Stimulated activated memory B cell treated with anti-CD40 and anti-IgM and Interleukin-4, amounts not matched to agents 10 μg/mL and 1 μg/mL and 100 μg/mL, for 72 hours (primary cell): ENCODE data around the gene CLIC4.

Source experiments
- ATAC-seq: fragments of 150-1000 bp; cut with Tn5 transposase; 2 replicates; pipeline ENCODE4 v1.10.0; 2021
- H3K27ac Mint-ChIP-seq: one replicate; pipeline ENCODE4 v1.8.0; 2022; ENCODE audit warnings: mild to moderate bottlenecking, mixed read lengths
- H3K27me3 Mint-ChIP-seq: one replicate; pipeline ENCODE4 v1.8.0; 2022; ENCODE audit warnings: mixed read lengths
- H3K36me3 Mint-ChIP-seq: one replicate; pipeline ENCODE4 v1.8.0; 2022; ENCODE audit warnings: mixed read lengths
- H3K4me1 Mint-ChIP-seq: one replicate; pipeline ENCODE4 v1.8.0; 2022; ENCODE audit warnings: mixed read lengths
- H3K4me3 Mint-ChIP-seq: one replicate; pipeline ENCODE4 v1.8.0; 2022; ENCODE audit warnings: mild to moderate bottlenecking, moderate library complexity, mixed read lengths
- H3K9me3 Mint-ChIP-seq: one replicate; pipeline ENCODE4 v1.8.0; 2022; ENCODE audit warnings: mixed read lengths

Gene CLIC4

DNA sequence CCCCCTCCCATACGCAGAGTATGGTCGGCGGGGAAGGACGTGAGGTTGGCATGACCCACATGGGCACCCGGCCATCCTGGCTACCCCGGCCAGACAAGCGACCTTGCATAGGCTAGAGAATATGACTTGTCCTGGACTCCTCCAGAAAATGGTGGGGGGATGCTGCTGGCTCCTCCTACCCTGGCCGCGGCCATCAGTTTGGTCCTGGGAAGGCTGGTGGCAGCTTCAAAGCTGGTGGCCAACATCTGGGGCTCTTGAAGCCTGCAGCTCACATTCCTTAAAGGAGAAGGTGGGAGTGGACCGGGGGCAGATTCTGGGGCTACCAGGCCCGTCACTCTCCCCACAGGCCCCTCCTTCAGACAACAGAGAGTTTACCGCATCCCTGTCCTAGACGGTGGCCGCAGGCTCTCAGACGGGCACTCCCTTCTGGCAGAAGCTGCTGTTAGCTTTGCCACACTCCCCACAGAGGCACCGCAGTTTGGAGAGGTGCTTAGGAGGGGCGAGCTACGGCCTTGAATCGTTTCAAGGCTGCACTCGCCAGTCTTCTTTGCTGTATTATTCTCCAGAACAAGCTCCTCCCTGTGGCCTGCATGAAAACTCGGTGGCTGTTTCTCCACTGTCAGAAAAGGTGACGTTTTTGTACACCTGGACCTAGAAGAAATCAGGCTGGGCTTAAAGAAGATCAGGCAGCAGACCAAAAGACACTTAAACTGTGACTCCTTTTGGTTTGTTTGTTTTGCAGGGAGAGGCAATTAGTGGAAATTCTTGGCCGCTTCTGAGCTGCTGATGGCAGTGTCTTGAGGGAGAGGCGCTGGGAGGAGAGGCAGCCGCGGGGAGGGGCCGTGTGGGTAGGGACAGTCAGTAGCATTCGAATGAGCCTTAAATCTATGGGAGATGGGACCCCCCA, 116.8 kb downstream of the CLIC4 start:
- H3K27me3 Mint-ChIP-seq = peaks cover 50% of the 10 kb centered on the region
- no peak overlapping the region for H3K4me3 Mint-ChIP-seq
- no peak for ATAC-seq
- H3K9me3 Mint-ChIP-seq = no peaks in the 10 kb centered on the region
- peaks cover 19% of the 10 kb centered on the region for H3K4me1 Mint-ChIP-seq
- H3K27ac Mint-ChIP-seq = no peak overlapping the region
- no peaks in the 10 kb centered on the region for H3K36me3 Mint-ChIP-seq

DNA sequence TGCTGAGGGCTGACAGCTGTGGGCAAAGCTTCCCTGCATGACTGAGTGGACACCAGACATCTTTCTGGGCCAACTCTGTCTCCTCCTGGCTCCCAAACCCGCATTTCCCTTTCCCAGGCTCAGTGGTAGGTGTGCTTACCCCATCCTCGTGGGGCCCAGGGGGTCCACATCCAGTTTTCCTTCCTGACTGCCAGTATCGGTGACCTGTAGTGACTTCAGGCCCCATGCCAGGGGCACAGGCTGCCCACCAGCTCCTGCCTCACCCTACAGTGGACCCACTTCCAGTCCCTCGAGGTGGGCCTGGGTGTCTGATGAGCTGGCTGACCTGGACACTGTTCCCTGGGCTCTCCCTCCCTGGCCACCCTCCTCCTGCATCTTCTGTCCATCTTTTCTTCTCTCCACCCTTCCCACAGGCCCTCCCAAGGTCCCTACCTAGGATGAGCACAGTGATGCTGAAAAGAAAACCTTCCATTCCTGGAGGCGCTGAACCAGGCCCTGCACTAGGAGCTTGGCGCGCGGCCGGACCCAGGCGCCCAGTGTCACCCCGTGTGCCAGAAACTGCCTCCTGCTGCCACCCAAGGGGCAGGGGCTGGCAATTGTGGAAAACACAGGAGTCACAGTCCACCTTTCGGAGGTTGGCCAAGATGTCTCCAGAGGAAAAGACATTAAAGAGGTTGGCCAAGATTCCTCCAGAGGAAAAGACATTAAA, 117.7 kb downstream of the CLIC4 start:
- Mint-ChIP-seq H3K27ac (no peak overlapping the region), H3K36me3 (no peaks in the 10 kb centered on the region), H3K4me3 (no peak overlapping the region), H3K9me3 (no peaks in the 10 kb centered on the region), H3K4me1 (peaks cover 22% of the 10 kb centered on the region), H3K27me3 (peaks cover 58% of the 10 kb centered on the region)
- ATAC-seq = no peak

- no peak overlapping the region for H3K4me3 Mint-ChIP-seq
- H3K27me3 Mint-ChIP-seq = peaks cover 69% of the 10 kb centered on the region
- H3K27ac Mint-ChIP-seq = no peak overlapping the region
- ATAC-seq = peak; percentile 54
- peaks cover 22% of the 10 kb centered on the region for H3K4me1 Mint-ChIP-seq
- H3K36me3 Mint-ChIP-seq = no peaks in the 10 kb centered on the region
- H3K9me3 Mint-ChIP-seq = no peaks in the 10 kb centered on the region
Measured at GRCh38 chr1:24864370-24864777, 119.1 kb downstream of the CLIC4 start.

GRCh38 chr1:24865168-24865567, 119.9 kb downstream of the CLIC4 start:
- H3K9me3 Mint-ChIP-seq = no peaks in the 10 kb centered on the region
- peaks cover 70% of the 10 kb centered on the region for H3K27me3 Mint-ChIP-seq
- peaks cover 22% of the 10 kb centered on the region for H3K4me1 Mint-ChIP-seq

GRCh38 chr1:24865587-24865986, 120.3 kb downstream of the CLIC4 start:
- peaks cover 70% of the 10 kb centered on the region for H3K27me3 Mint-ChIP-seq
- peaks cover 25% of the 10 kb centered on the region for H3K4me1 Mint-ChIP-seq
- H3K36me3 Mint-ChIP-seq = no peaks in the 10 kb centered on the region

More at GRCh38 chr1:24865168-24865567, 119.9 kb downstream of the CLIC4 start:
- Mint-ChIP-seq H3K4me3 (no peak overlapping the region), H3K27ac (no peak overlapping the region), H3K36me3 (no peaks in the 10 kb centered on the region)
- no peak for ATAC-seq

GRCh38 chr1:24866211-24867083, 121.2 kb downstream of the CLIC4 start:
- no peaks in the 10 kb centered on the region for H3K9me3 Mint-ChIP-seq
- H3K27ac Mint-ChIP-seq = no peak overlapping the region
- peaks cover 34% of the 10 kb centered on the region for H3K4me1 Mint-ChIP-seq
- peak overlapping the region; percentile 57 for H3K4me3 Mint-ChIP-seq
- H3K27me3 Mint-ChIP-seq = peaks cover 71% of the 10 kb centered on the region
- ATAC-seq = peak; percentile 59
- H3K36me3 Mint-ChIP-seq = no peaks in the 10 kb centered on the region

More at GRCh38 chr1:24865587-24865986, 120.3 kb downstream of the CLIC4 start:
- Mint-ChIP-seq H3K27ac (no peak overlapping the region), H3K9me3 (no peaks in the 10 kb centered on the region), H3K4me3 (no peak overlapping the region)
- ATAC-seq = no peak

DNA sequence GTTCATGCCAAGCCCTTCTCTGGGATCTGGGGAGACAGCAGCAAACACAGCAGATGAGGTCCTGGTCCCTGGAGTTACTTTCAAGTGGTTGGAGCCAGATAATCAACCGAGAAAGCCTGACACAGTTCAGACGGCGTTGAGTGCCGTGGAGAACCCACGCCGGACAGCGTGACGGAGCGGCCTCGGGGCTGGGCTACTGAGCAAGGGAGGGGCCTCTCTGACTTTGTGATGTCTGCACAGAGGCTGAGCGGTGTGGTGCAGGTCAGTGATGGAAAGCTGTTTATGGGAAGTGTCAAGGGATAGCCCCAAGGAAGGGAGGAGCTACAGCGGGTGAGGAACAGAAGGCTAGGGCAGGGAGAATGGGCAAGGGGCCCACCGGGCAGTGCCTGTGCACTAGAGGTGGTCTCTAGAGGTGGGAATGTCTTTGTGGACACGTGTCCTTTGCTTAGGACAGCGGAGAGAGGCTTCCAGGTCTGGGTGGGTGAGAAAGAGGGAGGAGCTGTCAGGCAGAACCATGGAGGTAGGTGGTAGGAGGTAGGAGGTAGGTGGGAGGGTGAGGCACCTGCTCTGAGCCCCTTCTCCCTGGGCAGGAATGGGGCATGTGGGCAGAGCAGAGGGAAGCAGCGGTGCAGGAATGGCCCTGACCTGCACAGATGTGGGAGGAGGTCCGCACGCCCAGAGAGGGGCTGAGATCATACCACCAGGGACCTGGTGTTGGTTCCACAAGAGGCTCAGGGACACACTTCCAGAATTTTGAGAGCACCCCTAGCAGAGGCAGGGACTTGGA, 122.0 kb downstream of the CLIC4 start:
- ATAC-seq = no peak
- H3K27me3 Mint-ChIP-seq = peaks cover 77% of the 10 kb centered on the region
- no peaks in the 10 kb centered on the region for H3K36me3 Mint-ChIP-seq
- H3K4me3 Mint-ChIP-seq = no peak overlapping the region
- H3K27ac Mint-ChIP-seq = no peak overlapping the region
- H3K4me1 Mint-ChIP-seq = peaks cover 42% of the 10 kb centered on the region
- H3K9me3 Mint-ChIP-seq = no peaks in the 10 kb centered on the region

DNA sequence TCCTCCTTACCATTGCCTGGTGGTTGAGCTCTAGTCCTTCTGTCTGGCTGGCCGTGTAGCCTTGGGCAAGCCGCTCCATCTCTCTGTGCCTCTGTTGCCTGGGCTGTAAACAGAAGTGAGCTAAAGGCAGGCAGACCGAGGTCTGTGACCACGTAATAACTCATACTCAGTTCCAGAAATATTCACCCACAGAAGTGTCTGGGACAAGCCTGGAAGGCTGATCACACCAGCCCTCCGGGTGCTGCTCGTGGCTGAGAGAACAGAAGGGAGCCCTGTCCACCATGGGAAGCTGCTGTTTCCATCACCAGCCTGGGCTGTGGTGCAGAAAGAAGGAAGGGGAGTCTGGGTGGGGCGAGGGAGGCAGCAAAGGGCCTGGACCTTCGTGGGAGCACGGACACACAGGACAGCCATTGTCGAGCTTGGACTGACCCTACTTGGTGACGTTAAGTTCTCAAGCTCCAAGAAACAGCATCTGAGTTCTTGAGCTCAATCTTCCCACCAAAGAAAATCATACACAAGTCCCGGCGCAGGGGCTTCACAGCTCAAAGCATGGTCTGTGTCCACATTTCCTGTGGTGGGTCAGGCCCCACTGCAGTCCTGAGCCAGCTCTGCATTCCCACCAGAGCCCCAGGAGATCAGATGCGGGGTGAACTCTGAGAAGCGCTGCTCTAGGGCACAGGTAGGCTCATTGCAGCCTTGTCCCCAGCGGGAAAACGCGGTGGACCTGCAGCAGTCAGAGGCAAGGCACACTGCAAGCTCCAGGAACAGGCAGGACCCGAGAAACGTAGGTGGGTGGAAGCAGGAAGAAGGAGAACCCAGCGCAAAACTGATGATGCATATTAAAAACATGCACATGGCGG, 123.0 kb downstream of the CLIC4 start:
- Mint-ChIP-seq H3K27ac (no peak overlapping the region), H3K4me3 (no peak overlapping the region), H3K9me3 (no peaks in the 10 kb centered on the region), H3K4me1 (peaks cover 47% of the 10 kb centered on the region), H3K36me3 (no peaks in the 10 kb centered on the region), H3K27me3 (peaks cover 71% of the 10 kb centered on the region)
- no peak for ATAC-seq

- no peaks in the 10 kb centered on the region for H3K36me3 Mint-ChIP-seq
- H3K4me1 Mint-ChIP-seq = peaks cover 38% of the 10 kb centered on the region
- H3K9me3 Mint-ChIP-seq = no peaks in the 10 kb centered on the region
- no peak overlapping the region for H3K27ac Mint-ChIP-seq
- no peak for ATAC-seq
- H3K27me3 Mint-ChIP-seq = peaks cover 55% of the 10 kb centered on the region
- no peak overlapping the region for H3K4me3 Mint-ChIP-seq
Measured at GRCh38 chr1:24870551-24871195, 125.4 kb downstream of the CLIC4 start.

DNA sequence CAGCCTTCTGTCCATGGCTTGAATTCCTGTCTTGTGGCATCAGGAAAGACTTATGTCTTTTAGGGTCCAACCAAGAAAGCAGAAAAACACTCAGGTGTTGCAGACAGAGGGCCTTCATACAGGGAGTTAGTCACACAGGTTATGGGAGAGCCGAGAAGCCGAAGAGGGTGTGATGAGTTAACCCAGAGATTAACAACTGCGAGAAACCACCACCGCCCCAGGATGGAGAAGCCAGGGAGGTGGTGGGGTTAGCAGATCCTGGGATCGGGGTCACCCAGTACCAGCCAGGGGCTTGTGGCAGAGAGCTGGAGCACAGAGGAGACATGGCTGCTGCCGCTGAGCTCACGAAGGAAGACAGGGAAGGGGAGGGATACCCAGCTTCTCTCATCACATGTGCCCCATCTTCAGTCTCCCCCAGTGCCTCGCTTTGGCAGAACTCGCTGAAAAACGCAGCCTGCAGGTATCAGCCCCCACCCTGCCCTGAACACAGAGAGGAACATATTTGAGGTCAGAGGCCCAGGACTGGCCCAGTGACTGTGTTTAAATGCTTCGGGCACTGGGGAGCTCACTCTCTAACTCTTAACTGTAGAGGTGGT, 126.2 kb downstream of the CLIC4 start:
- ATAC-seq = no peak
- Mint-ChIP-seq H3K27me3 (peaks cover 48% of the 10 kb centered on the region), H3K27ac (no peak overlapping the region), H3K4me1 (peaks cover 35% of the 10 kb centered on the region), H3K36me3 (no peaks in the 10 kb centered on the region), H3K4me3 (no peak overlapping the region), H3K9me3 (no peaks in the 10 kb centered on the region)

DNA sequence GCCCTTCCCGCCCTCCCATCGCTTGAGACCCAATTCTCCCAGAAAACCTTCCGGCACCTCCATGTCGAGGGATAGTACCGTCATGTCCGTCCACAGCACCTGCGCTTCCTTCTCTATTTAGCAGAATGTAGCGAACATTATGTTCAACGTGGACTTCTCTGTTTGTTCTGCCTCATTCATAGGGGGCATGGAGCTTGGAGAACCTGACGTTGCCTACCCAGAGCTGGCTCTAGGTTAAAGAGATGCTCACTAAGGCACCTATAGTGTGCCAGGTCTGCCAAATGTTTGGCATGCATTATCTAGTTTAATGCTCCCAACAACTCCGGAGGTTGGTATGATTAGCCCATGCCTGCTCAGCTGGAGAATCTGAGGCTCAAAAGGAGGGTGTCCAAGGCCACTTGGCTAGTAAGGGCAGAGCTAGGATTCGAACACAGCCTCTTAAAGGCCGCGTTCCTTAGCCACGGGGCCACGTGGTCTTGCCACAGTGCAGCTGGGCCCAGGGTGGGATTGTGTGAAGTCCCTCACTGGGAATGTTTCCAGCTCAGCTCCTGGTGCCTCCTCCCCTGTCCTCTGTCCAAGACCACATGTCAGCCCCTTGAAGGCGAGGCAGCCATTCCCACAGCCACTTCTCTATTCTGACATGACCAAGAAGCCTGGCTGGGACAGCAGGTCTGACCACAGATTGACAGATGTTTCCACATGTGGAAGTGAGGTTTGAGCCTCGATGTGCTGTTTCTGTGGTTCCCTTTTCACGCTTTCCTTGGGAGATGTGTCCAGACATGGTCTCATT, 127.0 kb downstream of the CLIC4 start:
- ATAC-seq = no peak
- Mint-ChIP-seq H3K9me3 (no peaks in the 10 kb centered on the region), H3K4me3 (no peak overlapping the region), H3K36me3 (no peaks in the 10 kb centered on the region), H3K4me1 (peaks cover 27% of the 10 kb centered on the region), H3K27ac (no peak overlapping the region), H3K27me3 (peaks cover 39% of the 10 kb centered on the region)

DNA sequence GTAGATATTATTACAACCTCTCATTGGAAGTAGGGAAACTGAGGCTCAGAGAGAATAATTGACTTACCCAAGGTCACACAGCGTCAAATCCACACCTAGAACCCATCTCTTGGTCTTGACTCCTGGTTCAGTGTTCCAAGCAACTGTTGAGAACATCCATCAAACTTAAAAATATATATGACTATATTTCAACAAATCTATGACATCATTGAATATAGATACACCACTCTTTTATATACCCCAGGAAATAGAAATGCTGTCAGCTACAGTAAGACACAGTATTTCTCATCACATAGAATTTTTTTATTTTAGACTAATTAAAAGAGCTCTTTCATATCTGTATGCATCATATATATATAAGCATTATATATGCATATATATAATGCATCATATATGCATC, 127.9 kb downstream of the CLIC4 start:
- H3K4me1 Mint-ChIP-seq = peaks cover 25% of the 10 kb centered on the region
- no peak overlapping the region for H3K27ac Mint-ChIP-seq
- H3K4me3 Mint-ChIP-seq = no peak overlapping the region
- no peaks in the 10 kb centered on the region for H3K9me3 Mint-ChIP-seq
- H3K36me3 Mint-ChIP-seq = no peaks in the 10 kb centered on the region
- H3K27me3 Mint-ChIP-seq = peaks cover 33% of the 10 kb centered on the region
- no peak for ATAC-seq
